Aorta (tissue), 5 donors: Measurements from ENCODE around the gene EPB41. TPM values are rescaled to one million over a fixed set of nuclear protein-coding genes. Genes with fewer than 3 reads are reported as not detected.
"Not testable (repeated sequence)": the region's sequence is repeated elsewhere in the genome, so short reads cannot be mapped to it uniquely, and the experiment has no call there.

Experiments used
- ATAC-seq: fragments of 200-7000 bp; cut with Tn5 transposase; one replicate; pipeline ENCODE4 v1.9.1; 2022; ENCODE audit warnings: moderate library complexity; ENCODE audit not compliant: low FRiP score
- DNase-seq, 2 donors: peaks; one replicate each; pipeline ENCODE4 v3.0.0-alpha.2; 2020
- H3K27ac ChIP-seq, 2 donors: one replicate each; pipeline ENCODE4 v1.5.1; 2013; ENCODE audit warnings: low read length in 2 of 2, mild to moderate bottlenecking in 2 of 2, moderate library complexity in 2 of 2, control low read depth in 1 of 2, inconsistent platforms in 1 of 2, low read depth in 1 of 2
- H3K27me3 ChIP-seq, 2 donors: one replicate each; pipeline ENCODE4 v1.6.1; 2013; ENCODE audit warnings: control low read depth in 1 of 2, low read length in 1 of 2, mild to moderate bottlenecking in 1 of 2, moderate library complexity in 1 of 2; ENCODE audit not compliant: insufficient read depth in 2 of 2, control insufficient read depth in 1 of 2
- H3K36me3 ChIP-seq, 2 donors: one replicate each; pipeline ENCODE4 v1.6.1; 2013; ENCODE audit warnings: control low read depth in 1 of 2, low read length in 1 of 2, mild to moderate bottlenecking in 1 of 2; ENCODE audit not compliant: insufficient read depth in 2 of 2, control insufficient read depth in 1 of 2
- H3K4me1 ChIP-seq, 2 donors: one replicate each; pipeline ENCODE4 v1.6.1; 2013; ENCODE audit warnings: low read length in 2 of 2, control low read depth in 1 of 2, mild to moderate bottlenecking in 1 of 2, moderate library complexity in 1 of 2; ENCODE audit not compliant: insufficient read depth in 2 of 2, control insufficient read depth in 1 of 2
- H3K4me3 ChIP-seq, 2 donors: one replicate each; pipeline ENCODE4 v1.5.1; 2013; ENCODE audit warnings: low read length in 2 of 2, control low read depth in 1 of 2, mild to moderate bottlenecking in 1 of 2
- H3K9me3 ChIP-seq: one replicate; pipeline ENCODE4 v1.6.1; 2013; ENCODE audit warnings: mild to moderate bottlenecking, low read length; ENCODE audit not compliant: control insufficient read depth
- WGBS, 2 donors: extraction: QIAGEN DNeasy Blood & Tissue Kit; methylation state at CpG; one replicate each; pipeline ENCODE4 v1.1.7; 2013; 5-methylcytosine and 5-hydroxymethylcytosine counted together
- intact Hi-C, 2 donors: fragments of 100-400 bp; cut with DNase I; formaldehyde crosslinking; loops; one replicate each; pipeline versions ENCODE4 v1.14.2 to v1.15.0; 2022
- polyA plus RNA-seq, 2 donors: library from polyadenylated mRNA; stranded (reverse); fragments of 200-250 nt; gene quantifications; one replicate each; pipeline ENCODE4 v1.2.3, GENCODE V29; 2013
- total RNA-seq, 2 donors: library from RNA; stranded (reverse); fragmentation: NEBNext Ultra II Directional; extraction: Animal tissue kit (Norgen Biotek cat#: 25700); gene quantifications; one replicate each; pipeline ENCODE4 v1.2.1, GENCODE V29; 2021
- donor health status: healthy with polysubstance abuse.
- donor health status: Bipolar disorder and iron deficiency.
- donor health status: DM: no; HTN: no; CAD: no.
- donor health status: DM: no; HTN: no; CAD: no.
- donor health status: DM: yes; HTN: yes; CAD: no.

EPB41 gene
- total and polyA plus RNA-seq, 4 donors: 3.4 to 35.2 (median 14.6) TPM

- 80 to 86% methylated on average over 3 of the region's 3 CpGs for WGBS, 2 donors
- no peak for ATAC-seq
- DNase-seq: no peak
- no peaks in the 10 kb centered on the region for H3K4me1 ChIP-seq
- no peak overlapping the region for H3K27ac ChIP-seq
- no peaks in the 10 kb centered on the region for H3K36me3 ChIP-seq
- no peaks in the 10 kb centered on the region for H3K27me3 ChIP-seq
- H3K4me3 ChIP-seq: no peak overlapping the region
- intact Hi-C loops: no loop called here
- H3K9me3 ChIP-seq: no peaks in the 10 kb centered on the region
Measured at GRCh38 chr1:29083317-29084195, 169.2 kb downstream of the EPB41 start.

GRCh38 chr1:29084196-29084521 is 169.8 kb downstream of the EPB41 start:
- DNase-seq (no peak), ATAC-seq (no peak)
- no peaks in the 10 kb centered on the region for H3K9me3 ChIP-seq
- WGBS, 2 donors: 67 to 70% methylated on average over 2 of the region's 2 CpGs
- intact Hi-C loops: no loop called here
- no peaks in the 10 kb centered on the region for H3K27me3 ChIP-seq
- no peak overlapping the region for H3K27ac ChIP-seq
- no peaks in the 10 kb centered on the region for H3K36me3 ChIP-seq
- H3K4me3 ChIP-seq: no peak overlapping the region
- no peaks in the 10 kb centered on the region for H3K4me1 ChIP-seq

GRCh38 chr1:29090937-29091618 is 176.7 kb downstream of the EPB41 start:
- Histone ChIP-seq H3K4me3 (no peak overlapping the region), H3K36me3 (no peaks in the 10 kb centered on the region), H3K27ac (no peak overlapping the region), H3K4me1 (no peaks in the 10 kb centered on the region), H3K27me3 (no peaks in the 10 kb centered on the region), H3K9me3 (no peaks in the 10 kb centered on the region)
- ATAC-seq: no peak
- intact Hi-C loops: no loop called here
- DNase-seq: no peak

- H3K27ac ChIP-seq, DNase-seq, H3K9me3 ChIP-seq, ATAC-seq, H3K4me3 ChIP-seq, H3K27me3 ChIP-seq, intact Hi-C loops, H3K36me3 ChIP-seq, H3K4me1 ChIP-seq: not testable (repeated sequence)
- 93 to 96% methylated on average over 5 of the region's 5 CpGs for WGBS, 2 donors
Measured at GRCh38 chr1:29092704-29093103, 178.3 kb downstream of the EPB41 start.

GRCh38 chr1:29094433-29094832 is 180.1 kb downstream of the EPB41 start:
- WGBS, 2 donors: 93 to 95% methylated on average over 3 of the region's 3 CpGs
- intact Hi-C loops: no loop called here
- no peak for ATAC-seq

GRCh38 chr1:29094954-29095353 is 180.6 kb downstream of the EPB41 start:
- Histone ChIP-seq H3K27me3 (no peaks in the 10 kb centered on the region), H3K36me3 (peaks cover 0 to 2% of the 10 kb centered on the region in 2 donors), H3K4me3 (no peak overlapping the region), H3K9me3 (no peaks in the 10 kb centered on the region), H3K4me1 (no peaks in the 10 kb centered on the region), H3K27ac (no peak overlapping the region)
- no peak for DNase-seq
- no peak for ATAC-seq
- WGBS, 2 donors: 40 to 55% methylated on average over 1 of the region's 1 CpG
- intact Hi-C loops: no loop called here

More at GRCh38 chr1:29094433-29094832, 180.1 kb downstream of the EPB41 start:
- Histone ChIP-seq H3K4me1 (no peaks in the 10 kb centered on the region), H3K27ac (no peak overlapping the region), H3K36me3 (peaks cover 0 to 2% of the 10 kb centered on the region in 2 donors), H3K9me3 (no peaks in the 10 kb centered on the region), H3K27me3 (no peaks in the 10 kb centered on the region), H3K4me3 (no peak overlapping the region)
- no peak for DNase-seq

DNA sequence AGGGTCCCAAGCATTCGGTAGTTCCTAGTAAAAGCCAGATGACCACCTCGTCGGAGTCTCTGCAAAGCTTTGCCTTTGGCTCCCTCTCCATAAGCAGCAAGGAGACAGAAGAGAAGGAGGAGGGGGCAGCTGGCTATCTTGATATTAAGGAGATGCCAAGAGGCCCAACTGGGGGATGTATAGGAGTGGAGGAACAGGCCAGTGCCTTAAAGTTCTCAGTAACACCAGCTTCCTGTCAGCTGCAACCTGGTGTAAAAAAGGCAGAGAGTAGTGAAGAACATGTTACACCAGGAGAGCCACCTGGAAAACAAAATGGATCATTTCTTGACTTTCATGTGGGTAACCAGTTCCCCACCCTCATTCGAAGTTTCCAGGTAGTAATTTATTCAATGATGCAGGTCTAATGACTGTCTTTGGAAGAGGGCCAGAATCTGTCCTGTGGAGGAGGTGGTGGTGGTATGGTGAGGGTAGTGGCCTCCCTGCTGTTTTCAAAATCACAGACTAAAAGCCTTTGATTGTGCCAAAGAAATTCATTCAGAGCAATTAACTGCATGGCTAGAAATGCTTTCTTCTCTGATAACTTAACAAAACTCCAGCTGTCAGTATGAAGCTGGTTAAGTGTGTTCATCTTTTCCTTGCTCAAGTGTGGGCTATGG is 182.0 kb downstream of the EPB41 start:
- no peak for DNase-seq
- H3K4me1 ChIP-seq: no peaks in the 10 kb centered on the region
- ATAC-seq: no peak
- WGBS, 2 donors: 76 to 77% methylated on average over 4 of the region's 4 CpGs
- no peaks in the 10 kb centered on the region for H3K27me3 ChIP-seq
- peaks cover 0 to 2% of the 10 kb centered on the region in 2 donors for H3K36me3 ChIP-seq
- H3K9me3 ChIP-seq: no peaks in the 10 kb centered on the region
- intact Hi-C loops: no loop called here
- no peak overlapping the region for H3K27ac ChIP-seq
- H3K4me3 ChIP-seq: no peak overlapping the region

- H3K4me1 ChIP-seq: no peaks in the 10 kb centered on the region
- no peaks in the 10 kb centered on the region for H3K9me3 ChIP-seq
- DNase-seq (no peak), ATAC-seq (no peak)
- peaks cover 0 to 2% of the 10 kb centered on the region in 2 donors for H3K36me3 ChIP-seq
- no peaks in the 10 kb centered on the region for H3K27me3 ChIP-seq
- 83 to 95% methylated on average over 4 of the region's 4 CpGs for WGBS, 2 donors
- H3K27ac ChIP-seq: no peak overlapping the region
- intact Hi-C loops: no loop called here
- H3K4me3 ChIP-seq: no peak overlapping the region
Measured at GRCh38 chr1:29099286-29099685, 184.9 kb downstream of the EPB41 start.
